Measurements from ENCODE around the gene HSD17B8. TPM values are rescaled to one million over a fixed set of nuclear protein-coding genes. Genes with fewer than 3 reads are reported as not detected.

The HSD17B8 gene
- polyA plus RNA-seq, 1 donor (not counting 4 experiments of a cell fraction or from before 2014, with no cell fraction given): 18.6 TPM

DNA sequence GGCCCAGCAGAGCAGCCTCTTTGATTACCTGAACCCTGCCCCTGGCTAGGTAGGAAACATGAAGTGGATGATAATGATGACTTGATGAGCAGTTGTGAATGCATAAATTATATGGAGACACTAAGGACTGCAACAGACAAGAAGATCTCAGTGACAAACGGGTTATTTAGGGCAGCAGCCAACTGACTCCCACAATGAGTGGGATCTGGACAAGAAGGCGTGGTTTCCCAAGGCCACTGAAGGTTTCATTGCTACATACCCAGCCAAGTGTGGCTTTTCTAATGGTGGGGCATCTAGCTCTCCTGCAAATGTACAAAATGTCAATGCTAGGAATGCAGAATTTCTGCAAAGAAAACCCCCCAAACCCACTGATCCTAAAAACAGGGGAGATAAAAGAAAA, 33.3 kb downstream of the HSD17B8 start:
- H2AFZ ChIP-seq (ENCODE audit: control insufficient read depth, low read length): no peak overlapping the region
- H3K9ac ChIP-seq (ENCODE audit: control insufficient read depth, extremely low read depth, insufficient read depth, low read length): no peak overlapping the region
- no peak overlapping the region for H3K4me3 ChIP-seq (ENCODE audit: control insufficient read depth in 2 of 3, extremely low read depth in 1 of 3, insufficient read depth in 2 of 3, low read depth in 1 of 3, low read length in 3 of 3)
- FAIRE-seq: no peak
- H3K9me1 ChIP-seq (ENCODE audit: control insufficient read depth, extremely low read depth, insufficient read depth, low read length): no peaks in the 10 kb centered on the region
- peaks cover 7% of the 10 kb centered on the region for H3K27me3 ChIP-seq (ENCODE audit: control insufficient read depth, extremely low read depth, insufficient read depth, low read length)
- no peaks in the 10 kb centered on the region for H3K36me3 ChIP-seq (ENCODE audit: control insufficient read depth in 2 of 2, extremely low read depth in 1 of 2, insufficient read depth in 2 of 2, low read length in 2 of 2)
- H4K20me1 ChIP-seq (ENCODE audit: control insufficient read depth, extremely low read depth, insufficient read depth, low read length): no peaks in the 10 kb centered on the region
- TF ChIP-seq, protein P1, sequence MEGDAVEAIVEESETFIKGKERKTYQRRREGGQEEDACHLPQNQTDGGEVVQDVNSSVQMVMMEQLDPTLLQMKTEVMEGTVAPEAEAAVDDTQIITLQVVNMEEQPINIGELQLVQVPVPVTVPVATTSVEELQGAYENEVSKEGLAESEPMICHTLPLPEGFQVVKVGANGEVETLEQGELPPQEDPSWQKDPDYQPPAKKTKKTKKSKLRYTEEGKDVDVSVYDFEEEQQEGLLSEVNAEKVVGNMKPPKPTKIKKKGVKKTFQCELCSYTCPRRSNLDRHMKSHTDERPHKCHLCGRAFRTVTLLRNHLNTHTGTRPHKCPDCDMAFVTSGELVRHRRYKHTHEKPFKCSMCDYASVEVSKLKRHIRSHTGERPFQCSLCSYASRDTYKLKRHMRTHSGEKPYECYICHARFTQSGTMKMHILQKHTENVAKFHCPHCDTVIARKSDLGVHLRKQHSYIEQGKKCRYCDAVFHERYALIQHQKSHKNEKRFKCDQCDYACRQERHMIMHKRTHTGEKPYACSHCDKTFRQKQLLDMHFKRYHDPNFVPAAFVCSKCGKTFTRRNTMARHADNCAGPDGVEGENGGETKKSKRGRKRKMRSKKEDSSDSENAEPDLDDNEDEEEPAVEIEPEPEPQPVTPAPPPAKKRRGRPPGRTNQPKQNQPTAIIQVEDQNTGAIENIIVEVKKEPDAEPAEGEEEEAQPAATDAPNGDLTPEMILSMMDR (optimal IDR thresholded peaks at IDR 0.05 in 1 of 3, IDR thresholded peaks at IDR 0.05 in 1 of 3, conservative IDR thresholded peaks at IDR 0.05 in 1 of 3; ENCODE audit: extremely low read depth in 1 of 3, insufficient read depth in 2 of 3, low read length in 3 of 3): no peak
- TF ChIP-seq EZH2 (IDR thresholded peaks at IDR 0.05; ENCODE audit: low read length): no peak
- H3K4me2 ChIP-seq (ENCODE audit: control insufficient read depth, extremely low read depth, insufficient read depth, low read depth, low read length): no peak overlapping the region
- H3K79me2 ChIP-seq (ENCODE audit: control insufficient read depth, insufficient read depth, low read length): no peaks in the 10 kb centered on the region
- no peaks in the 10 kb centered on the region for H3K4me1 ChIP-seq (ENCODE audit: control insufficient read depth, extremely low read depth, insufficient read depth, low read length)
- DNase-seq (ENCODE audit: low read depth, low spot score): no peak
- no peak overlapping the region for H3K27ac ChIP-seq (ENCODE audit: control insufficient read depth, insufficient read depth, low read length)
- H3K9me3 ChIP-seq (ENCODE audit: control insufficient read depth, low read depth, low read length): no peaks in the 10 kb centered on the region
- dilution Hi-C loops (cut with MboI; ENCODE audit: extremely low pct_ligation_motif_present, low sequenced_read_pairs): no loop called here

DNA sequence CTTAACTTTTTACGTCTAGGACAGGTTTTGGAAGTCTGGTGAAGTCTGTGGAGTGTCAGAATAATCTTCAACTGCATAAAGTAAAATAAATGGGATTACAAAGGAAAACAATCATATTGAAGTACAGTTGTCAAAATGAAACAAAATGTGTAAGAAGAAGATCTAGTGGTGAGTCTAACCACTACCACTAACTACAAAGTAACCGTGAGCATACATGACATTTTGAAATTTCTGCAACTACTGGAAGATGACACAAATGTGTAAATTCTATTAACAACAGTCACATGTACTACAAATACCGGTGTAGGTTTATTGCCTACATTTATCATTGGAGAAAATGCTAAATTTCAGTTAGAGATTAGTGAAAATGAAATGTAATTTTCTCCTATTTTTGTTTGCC, 37.5 kb downstream of the HSD17B8 start:
- Histone ChIP-seq H3K79me2 (ENCODE audit: control insufficient read depth, insufficient read depth, low read length) (no peaks in the 10 kb centered on the region), H3K36me3 (ENCODE audit: control insufficient read depth in 2 of 2, extremely low read depth in 1 of 2, insufficient read depth in 2 of 2, low read length in 2 of 2) (no peaks in the 10 kb centered on the region), H3K27me3 (ENCODE audit: control insufficient read depth, extremely low read depth, insufficient read depth, low read length) (peaks cover 3% of the 10 kb centered on the region), H3K27ac (ENCODE audit: control insufficient read depth, insufficient read depth, low read length) (no peak overlapping the region), H4K20me1 (ENCODE audit: control insufficient read depth, extremely low read depth, insufficient read depth, low read length) (no peaks in the 10 kb centered on the region), H3K9me1 (ENCODE audit: control insufficient read depth, extremely low read depth, insufficient read depth, low read length) (no peaks in the 10 kb centered on the region), H3K4me3 (ENCODE audit: control insufficient read depth in 2 of 3, extremely low read depth in 1 of 3, insufficient read depth in 2 of 3, low read depth in 1 of 3, low read length in 3 of 3) (no peak overlapping the region), H3K4me2 (ENCODE audit: control insufficient read depth, extremely low read depth, insufficient read depth, low read depth, low read length) (no peak overlapping the region), H3K4me1 (ENCODE audit: control insufficient read depth, extremely low read depth, insufficient read depth, low read length) (no peaks in the 10 kb centered on the region), H3K9me3 (ENCODE audit: control insufficient read depth, low read depth, low read length) (no peaks in the 10 kb centered on the region), H3K9ac (ENCODE audit: control insufficient read depth, extremely low read depth, insufficient read depth, low read length) (no peak overlapping the region), H2AFZ (ENCODE audit: control insufficient read depth, low read length) (no peak overlapping the region)
- no peak for TF ChIP-seq EZH2 (IDR thresholded peaks at IDR 0.05; ENCODE audit: low read length)
- TF ChIP-seq, protein P1 (optimal IDR thresholded peaks at IDR 0.05 in 1 of 3, IDR thresholded peaks at IDR 0.05 in 1 of 3, conservative IDR thresholded peaks at IDR 0.05 in 1 of 3; ENCODE audit: extremely low read depth in 1 of 3, insufficient read depth in 2 of 3, low read length in 3 of 3): no peak
- DNase-seq (ENCODE audit: low read depth, low spot score): no peak
- FAIRE-seq: no peak
- dilution Hi-C loops (cut with MboI; ENCODE audit: extremely low pct_ligation_motif_present, low sequenced_read_pairs): no loop called here

All from keratinocyte (primary cell).